K562 (cell line): ENCODE results near the gene PAQR4. TPM values are rescaled to one million over a fixed set of nuclear protein-coding genes. Genes with fewer than 3 reads are reported as not detected.

ENCODE experiments used
- ATAC-seq: fragments of 200-7000 bp; cut with Tn5 transposase; 3 replicates; pipeline ENCODE4 v1.9.1; 2020; ENCODE audit warnings: moderate library complexity
- BruUV-seq: library from RNA; stranded (reverse); fragments of 400-500 nt; replicated peaks from 2 replicates; lab custom pipeline; 2021; lab: Mats Ljungman, UMichigan
- CTCF ChIA-PET: fragments of 300-600 bp; formaldehyde crosslinking; extraction: SDS; loops from one replicate; lab custom pipeline; 2021; ENCODE audit warnings: low intra/inter-chr PET ratio; lab: Yijun Ruan, JAX
- POLR2A ChIA-PET: fragments of 300-600, 350-650 bp; sonication (Branson Sonifier 250); formaldehyde crosslinking; extraction: SDS; loops from one replicate; lab custom pipeline; 2021; ENCODE audit warnings: antibody characterized with exemption, inconsistent platforms; lab: Yijun Ruan, JAX
- DNase-seq, 4 experiments: peaks; one replicate each; pipeline versions ENCODE4 v3.0.0 to v3.0.0-alpha.2; 2011 to 2018; ENCODE audit warnings: low spot score in 3 of 4, mixed read lengths in 3 of 4; ENCODE audit errors: extremely low read depth in 1 of 4
- FAIRE-seq: peaks from 2 replicates; lab custom pipeline; 2011; peaks lifted over from hg19 to GRCh38; lab: Jason Lieb, UNC
- H2AFZ ChIP-seq: 2 replicates; pipeline ENCODE4 v1.6.0; 2011; ENCODE audit warnings: low read depth, low read length, control low read depth, inconsistent platforms
- H3K27ac ChIP-seq: fragments of 200-600 bp; 3 replicates; pipeline ENCODE4 v1.8.0; 2011; ENCODE audit warnings: low read depth, mild to moderate bottlenecking, control low read depth, inconsistent platforms, low read length, moderate library complexity, mixed read lengths; ENCODE audit errors: extremely low read depth
- H3K27me3 ChIP-seq, 2 experiments: fragments of 300-600 bp in 1 of 2; 2 replicates in 1 of 2; 3 replicates in 1 of 2; pipeline versions ENCODE4 v1.6.0 to v1.8.0; 2011; ENCODE audit warnings: inconsistent platforms in 2 of 2, low read length in 2 of 2, mild to moderate bottlenecking in 1 of 2, mixed read lengths in 1 of 2, moderate library complexity in 1 of 2; ENCODE audit not compliant: control insufficient read depth in 2 of 2, insufficient read depth in 2 of 2
- H3K36me3 ChIP-seq: fragments of 300-600 bp; 3 replicates; pipeline ENCODE4 v1.8.0; 2011; ENCODE audit warnings: mild to moderate bottlenecking, low read length, inconsistent platforms; ENCODE audit not compliant: control insufficient read depth, insufficient read depth
- H3K4me1 ChIP-seq, 2 experiments: fragments of 200-600 bp in 1 of 2; replicated peaks in 1 of 2; 2 replicates in 1 of 2; 3 replicates in 1 of 2; pipeline versions ENCODE4 v1.5.1 to v1.8.0; 2011; ENCODE audit warnings: inconsistent platforms in 2 of 2, low read length in 2 of 2, mild to moderate bottlenecking in 1 of 2, mixed read lengths in 1 of 2, moderate library complexity in 1 of 2; ENCODE audit not compliant: control insufficient read depth in 2 of 2, insufficient read depth in 2 of 2
- H3K4me2 ChIP-seq: 2 replicates; pipeline ENCODE4 v1.6.1; 2011; ENCODE audit warnings: low read length, control low read depth, inconsistent platforms, mixed read lengths; ENCODE audit not compliant: insufficient read depth
- H3K4me3 ChIP-seq: fragments of 200-600 bp; sonication (generic), shearing (Covaris generic); 2 replicates; pipeline ENCODE4 v1.5.1; 2016; ENCODE audit warnings: control low read depth, inconsistent platforms
- H3K79me2 ChIP-seq: fragments of 200-600 bp; 3 replicates; pipeline ENCODE4 v1.8.0; 2011; ENCODE audit warnings: low read length, inconsistent platforms; ENCODE audit not compliant: control insufficient read depth, insufficient read depth
- H3K9ac ChIP-seq, 2 experiments: 2 replicates each; pipeline versions ENCODE4 v1.6.0 to v1.6.1; 2011; ENCODE audit warnings: low read depth in 2 of 2, low read length in 2 of 2, control low read depth in 1 of 2, inconsistent platforms in 1 of 2, mild to moderate bottlenecking in 1 of 2, mixed read lengths in 1 of 2; ENCODE audit not compliant: insufficient read depth in 1 of 2
- H3K9me1 ChIP-seq: one replicate; pipeline ENCODE4 v1.6.0; 2011; ENCODE audit warnings: inconsistent platforms, mild to moderate bottlenecking, low read length, moderate library complexity; ENCODE audit not compliant: control insufficient read depth, insufficient read depth
- H3K9me3 ChIP-seq: replicated peaks from 2 replicates; pipeline ENCODE4 v1.5.1; 2011; ENCODE audit warnings: low read depth, low read length, inconsistent platforms; ENCODE audit not compliant: control insufficient read depth, insufficient read depth
- H4K20me1 ChIP-seq: replicated peaks from 2 replicates; pipeline ENCODE4 v1.6.1; 2011; ENCODE audit warnings: low read length, inconsistent platforms, mixed read lengths; ENCODE audit not compliant: control insufficient read depth, insufficient read depth
- CBFA2T2 ChIP-seq: fragments of 450-650 bp; conservative IDR thresholded peaks from 2 replicates; pipeline ENCODE4 v1.6.1; 2017; ENCODE audit warnings: mild to moderate bottlenecking
- CREB1 ChIP-seq, 2 experiments: sonication (generic) in 1 of 2; formaldehyde crosslinking in 1 of 2; IDR thresholded peaks; 2 replicates each; pipeline versions ENCODE4 v1.6.1 to v1.8.0; 2012 to 2022; ENCODE audit warnings: inconsistent platforms in 1 of 2, mild to moderate bottlenecking in 1 of 2, missing genetic modification reagents in 1 of 2, moderate library complexity in 1 of 2
- CTCF ChIP-seq, 3 experiments: IDR thresholded peaks in 2 of 3; conservative IDR thresholded peaks in 1 of 3; 2 replicates each; pipeline ENCODE4 v1.5.1; 2011 to 2012; ENCODE audit warnings: low read length in 3 of 3, mild to moderate bottlenecking in 3 of 3, control low read depth in 2 of 3, improper control_type of control experiment in 1 of 3, inconsistent platforms in 1 of 3, low read depth in 1 of 3, mixed read lengths in 1 of 3, moderate library complexity in 1 of 3; ENCODE audit not compliant: insufficient read depth in 2 of 3
- KDM5B ChIP-seq: fragments of 200-600 bp; sonication (generic); IDR thresholded peaks from 2 replicates; pipeline ENCODE4 v1.6.1; 2012; ENCODE audit warnings: low read depth, mild to moderate bottlenecking, moderate library complexity, low read length, control low read depth, inconsistent platforms; ENCODE audit not compliant: insufficient replicate concordance
- MTA3 ChIP-seq: fragments of 450-650 bp; formaldehyde crosslinking; IDR thresholded peaks from 2 replicates; pipeline ENCODE4 v1.6.1; 2017; ENCODE audit warnings: mild to moderate bottlenecking, borderline replicate concordance
- NRF1 ChIP-seq, 2 experiments: fragments of 450-650 bp; IDR thresholded peaks in 1 of 2; conservative IDR thresholded peaks in 1 of 2; 2 replicates each; pipeline ENCODE4 v1.6.1; 2014; ENCODE audit warnings: mild to moderate bottlenecking in 2 of 2
- RBFOX2 ChIP-seq: fragments of 200-400 bp; formaldehyde crosslinking; IDR thresholded peaks from 2 replicates; pipeline ENCODE4 v1.6.1; 2017; ENCODE audit warnings: low read depth, mild to moderate bottlenecking, low read length, moderate library complexity
- SAFB ChIP-seq: fragments of 200-400 bp; formaldehyde crosslinking; IDR thresholded peaks from 2 replicates; pipeline ENCODE4 v1.6.1; 2017; ENCODE audit warnings: low read depth, low read length, borderline replicate concordance
- SETDB1 ChIP-seq: IDR thresholded peaks from one replicate; pipeline ENCODE4 v1.6.1; 2012; ENCODE audit warnings: low read length, control low read depth, inconsistent platforms
- SP1 ChIP-seq: sonication (generic); formaldehyde crosslinking; IDR thresholded peaks from 2 replicates; pipeline ENCODE4 v1.8.1; 2022; ENCODE audit warnings: mild to moderate bottlenecking, missing genetic modification reagents
- TBP ChIP-seq: optimal IDR thresholded peaks from 2 replicates; pipeline ENCODE3; 2011; ENCODE audit warnings: low read depth, low read length, improper control_type of control experiment
- TFAP4 ChIP-seq: sonication (generic); formaldehyde crosslinking; IDR thresholded peaks from 2 replicates; pipeline ENCODE4 v1.8.0; 2022; ENCODE audit warnings: missing genetic modification reagents, mild to moderate bottlenecking, moderate library complexity, borderline replicate concordance
- YY1 ChIP-seq, 3 experiments: IDR thresholded peaks; 2 replicates each; pipeline ENCODE4 v1.6.1; 2011; ENCODE audit warnings: low read length in 2 of 3, mild to moderate bottlenecking in 2 of 3, moderate library complexity in 2 of 3, borderline replicate concordance in 1 of 3, control low read depth in 1 of 3, low read depth in 1 of 3; ENCODE audit not compliant: insufficient read depth in 3 of 3, insufficient replicate concordance in 2 of 3, control insufficient read depth in 1 of 3, insufficient read length in 1 of 3; ENCODE audit errors: extremely low read depth in 1 of 3
- ZFX ChIP-seq: sonication (generic); formaldehyde crosslinking; IDR thresholded peaks from 2 replicates; pipeline ENCODE4 v1.8.0; 2022; ENCODE audit warnings: mild to moderate bottlenecking, missing genetic modification reagents, moderate library complexity
- WGBS: fragments of 100-300 bp; shearing (Covaris generic); methylation state at CpG from one replicate; pipeline ENCODE4 v1.1.6; 2016; ENCODE audit warnings: low coverage, mixed read lengths; ENCODE audit not compliant: insufficient coverage; ENCODE audit errors: missing lambda C conversion rate; 5-methylcytosine and 5-hydroxymethylcytosine counted together
- in situ Hi-C: fragments of 300-500 bp; cut with MboI; formaldehyde crosslinking; loops from 4 replicates; pipeline ENCODE4 v1.15.0; 2018; ENCODE audit warnings: inconsistent platforms, mixed read lengths
- intact Hi-C: fragments of 100-400 bp; cut with micrococcal nuclease; formaldehyde crosslinking; loops from 2 replicates; pipeline ENCODE4 v1.14.2; 2022
- polyA plus RNA-seq, 8 experiments: library from polyadenylated mRNA; depleted of rRNA in 4 of 8; stranded (reverse) in 5 of 8; unstranded in 3 of 8; fragments of >200 nt; fragmentation: Nextera tagmentation in 2 of 8; fragmentation: Illumina TruSeq in 1 of 8; extraction: Ambion mirVana in 2 of 8; extraction: Trizol in 1 of 8; gene quantifications; 2 replicates each; pipeline versions ENCODE4 v1.2.1 to v1.2.3, GENCODE V29; 2011 to 2014; ENCODE audit warnings: inconsistent platforms in 1 of 8, missing spikeins in 1 of 8
- total RNA-seq, 7 experiments: library from RNA; depleted of rRNA in 6 of 7; stranded (reverse); fragments of >200 nt in 6 of 7; fragmentation: Illumina TruSeq in 2 of 7; extraction: Trizol in 2 of 7; gene quantifications; 2 replicates each; pipeline versions ENCODE4 v1.2.1 to v1.2.3, GENCODE V29; 2011 to 2021; ENCODE audit warnings: low replicate concordance in 1 of 7
- TF ChIP-seq, protein P1 (sequence below): fragments of 450-650 bp; IDR thresholded peaks from 2 replicates; pipeline ENCODE4 v1.6.1; 2016

PAQR4 gene
- total and polyA plus RNA-seq, 9 of the 15 experiments (the other 6 are each of a cell fraction or from before 2014, with no cell fraction given), result 0.62 to 40.4 (median 19.5) TPM

GRCh38 chr16:2964475-2965336 lies 4.4 kb upstream of the PAQR4 start:
- peak overlapping the region; percentile 53 for H3K4me3 ChIP-seq
- POLR2A ChIA-PET, result interaction anchor here (0.6 to 1.6 kb wide), 9 partner anchors 7 to 212 kb away, joined by 3 to 8 read pairs (median 3); partner anchors contain the start of genes PKMYT1 and SRRM2
- TSS peak; percentile 69 for BruUV-seq
- peaks cover 3% of the 10 kb centered on the region; the same call in 1 of the 3 replicates for H3K36me3 ChIP-seq
- H3K27ac ChIP-seq, result peak overlapping the region; percentile 83; the same call in 1 of the 3 replicates
- FAIRE-seq, result peak; percentile 29
- under 1% methylated on average over 48 of the region's 68 CpGs for WGBS
- in situ Hi-C loops (no loop called here), intact Hi-C loops (loop anchor here (10.0 kb wide), 1 partner anchor 60 kb away; the partner anchor contains the start of genes HCFC1R1, THOC6 and TNFRSF12A)
- peaks cover 4% of the 10 kb centered on the region for H3K79me2 ChIP-seq
- H3K9ac ChIP-seq, result peak overlapping the region; percentile 69 to 96; a peak in 3 of 4 replicates
- H3K27me3 ChIP-seq, result no peaks in the 10 kb centered on the region
- ATAC-seq, result peak; percentile 71
- H3K4me2 ChIP-seq, result peak overlapping the region; percentile 71
- CTCF ChIA-PET, result no interaction called here
- no peaks in the 10 kb centered on the region for H3K9me1 ChIP-seq
- peak overlapping the region; percentile 87 for H2AFZ ChIP-seq
- no peaks in the 10 kb centered on the region for H4K20me1 ChIP-seq
- peak; percentile 87 to 96 (median 90) for DNase-seq
- peaks cover 8 to 86% of the 10 kb centered on the region in 2 experiments for H3K4me1 ChIP-seq
- no peaks in the 10 kb centered on the region for H3K9me3 ChIP-seq
- TF ChIP-seq, protein P1, sequence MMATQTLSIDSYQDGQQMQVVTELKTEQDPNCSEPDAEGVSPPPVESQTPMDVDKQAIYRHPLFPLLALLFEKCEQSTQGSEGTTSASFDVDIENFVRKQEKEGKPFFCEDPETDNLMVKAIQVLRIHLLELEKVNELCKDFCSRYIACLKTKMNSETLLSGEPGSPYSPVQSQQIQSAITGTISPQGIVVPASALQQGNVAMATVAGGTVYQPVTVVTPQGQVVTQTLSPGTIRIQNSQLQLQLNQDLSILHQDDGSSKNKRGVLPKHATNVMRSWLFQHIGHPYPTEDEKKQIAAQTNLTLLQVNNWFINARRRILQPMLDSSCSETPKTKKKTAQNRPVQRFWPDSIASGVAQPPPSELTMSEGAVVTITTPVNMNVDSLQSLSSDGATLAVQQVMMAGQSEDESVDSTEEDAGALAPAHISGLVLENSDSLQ, result peak; percentile 37; the same call in 1 of the 2 replicates
- peak; percentile 45; the same call in 1 of the 2 replicates for TF ChIP-seq ZFX (CRISPR knock-in tag)
- peak; percentile 43 for TF ChIP-seq KDM5B
- TF ChIP-seq NRF1 (conservative IDR thresholded peaks at IDR 0.05 in 1 of 2, IDR thresholded peaks at IDR 0.05 in 1 of 2), result peak; percentile 65 to 72
- peak in 1 of 3 experiments; percentile 9 for TF ChIP-seq YY1 (IDR thresholded peaks at IDR 0.05; ENCODE audit: borderline replicate concordance in 1 of 3, control insufficient read depth in 1 of 3, extremely low read depth in 1 of 3, insufficient read depth in 3 of 3, insufficient read length in 1 of 3, insufficient replicate concordance in 2 of 3, low read depth in 1 of 3, low read length in 2 of 3)
- TF ChIP-seq CTCF (IDR thresholded peaks at IDR 0.05 in 2 of 3, conservative IDR thresholded peaks at IDR 0.05 in 1 of 3; ENCODE audit: insufficient read depth in 2 of 3, low read depth in 1 of 3, low read length in 3 of 3), result peak in 1 of 3 experiments; percentile 7; a peak in 1 of 6 replicates
- TF ChIP-seq TFAP4 (CRISPR knock-in tag), result peak; percentile 39; the same call in 1 of the 2 replicates
- peak; percentile 28; the same call in 1 of the 2 replicates for TF ChIP-seq SP1 (CRISPR knock-in tag)
- TF ChIP-seq CREB1 (IDR thresholded peaks at IDR 0.05), result peak; percentile 29; the same call in 1 of the 2 replicates
- no peak for TF ChIP-seq CREB1 (CRISPR knock-in tag; IDR thresholded peaks at IDR 0.05)
- TF ChIP-seq SAFB, result 0 out of 2 replicates have a peak, but pooled peaks have one; percentile 24
- peak; percentile 15; the same call in 1 of the 2 replicates for TF ChIP-seq MTA3
- TF ChIP-seq TBP, result no peak
- no peak for TF ChIP-seq RBFOX2
- TF ChIP-seq SETDB1, result no peak
- no peak for TF ChIP-seq CBFA2T2
